Endothelial cell (in vitro differentiated cells): ENCODE data around the gene PARD3. TPM values are rescaled to one million over a fixed set of nuclear protein-coding genes. Genes with fewer than 3 reads are reported as not detected.

Experiments
- DNase-seq: peaks from one replicate; pipeline ENCODE4 v3.0.0; 2021; ENCODE audit warnings: low spot score
- H3K27ac Mint-ChIP-seq: one replicate; pipeline ENCODE4 v1.8.0; 2021; ENCODE audit warnings: mixed read lengths, inconsistent platforms; ENCODE audit not compliant: unreplicated experiment
- H3K27me3 Mint-ChIP-seq: one replicate; pipeline ENCODE4 v1.8.0; 2021; ENCODE audit warnings: mild to moderate bottlenecking, moderate library complexity, mixed read lengths, inconsistent platforms; ENCODE audit not compliant: unreplicated experiment
- H3K36me3 Mint-ChIP-seq: one replicate; pipeline ENCODE4 v1.8.0; 2021; ENCODE audit warnings: mild to moderate bottlenecking, low read depth, mixed read lengths, inconsistent platforms; ENCODE audit not compliant: unreplicated experiment
- H3K4me1 Mint-ChIP-seq: one replicate; pipeline ENCODE4 v1.8.0; 2021; ENCODE audit warnings: mild to moderate bottlenecking, mixed read lengths, inconsistent platforms; ENCODE audit not compliant: unreplicated experiment
- H3K4me3 Mint-ChIP-seq: one replicate; pipeline ENCODE4 v1.8.0; 2021; ENCODE audit warnings: mild to moderate bottlenecking, mixed read lengths, inconsistent platforms; ENCODE audit not compliant: unreplicated experiment
- H3K9me3 Mint-ChIP-seq: one replicate; pipeline ENCODE4 v1.8.0; 2021; ENCODE audit warnings: mixed read lengths, inconsistent platforms; ENCODE audit not compliant: unreplicated experiment
- total RNA-seq: library from RNA; stranded (reverse); fragmentation: NEBNext Ultra II Directional; extraction: Animal tissue kit (Norgen Biotek cat#: 25700); gene quantifications from one replicate; pipeline ENCODE4 v1.2.1, GENCODE V29; 2021; ENCODE audit not compliant: unreplicated experiment
- TF ChIP-seq, protein P1 (sequence below): fragments of 200-600 bp; sonication (generic); IDR thresholded peaks from one replicate; pipeline ENCODE4 v1.5.0; 2021; ENCODE audit warnings: antibody characterized with exemption; ENCODE audit not compliant: unreplicated experiment

Gene PARD3
- total RNA-seq, 1 donor from 2014 or later: 35.2 TPM

- no peaks in the 10 kb centered on the region for H3K4me1 Mint-ChIP-seq
- H3K9me3 Mint-ChIP-seq: no peaks in the 10 kb centered on the region
- no peak overlapping the region for H3K27ac Mint-ChIP-seq
Measured at GRCh38 chr10:34152434-34152833, 662.7 kb downstream of the PARD3 start.

GRCh38 chr10:34151931-34152330 lies 663.2 kb downstream of the PARD3 start:
- H3K27me3 Mint-ChIP-seq: no peaks in the 10 kb centered on the region
- no peaks in the 10 kb centered on the region for H3K36me3 Mint-ChIP-seq
- H3K4me1 Mint-ChIP-seq: no peaks in the 10 kb centered on the region
- H3K4me3 Mint-ChIP-seq: no peak overlapping the region
- H3K27ac Mint-ChIP-seq: no peak overlapping the region
- H3K9me3 Mint-ChIP-seq: no peaks in the 10 kb centered on the region
- no peak for DNase-seq
- TF ChIP-seq, protein P1, sequence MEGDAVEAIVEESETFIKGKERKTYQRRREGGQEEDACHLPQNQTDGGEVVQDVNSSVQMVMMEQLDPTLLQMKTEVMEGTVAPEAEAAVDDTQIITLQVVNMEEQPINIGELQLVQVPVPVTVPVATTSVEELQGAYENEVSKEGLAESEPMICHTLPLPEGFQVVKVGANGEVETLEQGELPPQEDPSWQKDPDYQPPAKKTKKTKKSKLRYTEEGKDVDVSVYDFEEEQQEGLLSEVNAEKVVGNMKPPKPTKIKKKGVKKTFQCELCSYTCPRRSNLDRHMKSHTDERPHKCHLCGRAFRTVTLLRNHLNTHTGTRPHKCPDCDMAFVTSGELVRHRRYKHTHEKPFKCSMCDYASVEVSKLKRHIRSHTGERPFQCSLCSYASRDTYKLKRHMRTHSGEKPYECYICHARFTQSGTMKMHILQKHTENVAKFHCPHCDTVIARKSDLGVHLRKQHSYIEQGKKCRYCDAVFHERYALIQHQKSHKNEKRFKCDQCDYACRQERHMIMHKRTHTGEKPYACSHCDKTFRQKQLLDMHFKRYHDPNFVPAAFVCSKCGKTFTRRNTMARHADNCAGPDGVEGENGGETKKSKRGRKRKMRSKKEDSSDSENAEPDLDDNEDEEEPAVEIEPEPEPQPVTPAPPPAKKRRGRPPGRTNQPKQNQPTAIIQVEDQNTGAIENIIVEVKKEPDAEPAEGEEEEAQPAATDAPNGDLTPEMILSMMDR: no peak

More at GRCh38 chr10:34152434-34152833, 662.7 kb downstream of the PARD3 start:
- Mint-ChIP-seq H3K27me3 (no peaks in the 10 kb centered on the region), H3K36me3 (no peaks in the 10 kb centered on the region), H3K4me3 (no peak overlapping the region)
- TF ChIP-seq, protein P1: no peak
- DNase-seq: no peak

DNA sequence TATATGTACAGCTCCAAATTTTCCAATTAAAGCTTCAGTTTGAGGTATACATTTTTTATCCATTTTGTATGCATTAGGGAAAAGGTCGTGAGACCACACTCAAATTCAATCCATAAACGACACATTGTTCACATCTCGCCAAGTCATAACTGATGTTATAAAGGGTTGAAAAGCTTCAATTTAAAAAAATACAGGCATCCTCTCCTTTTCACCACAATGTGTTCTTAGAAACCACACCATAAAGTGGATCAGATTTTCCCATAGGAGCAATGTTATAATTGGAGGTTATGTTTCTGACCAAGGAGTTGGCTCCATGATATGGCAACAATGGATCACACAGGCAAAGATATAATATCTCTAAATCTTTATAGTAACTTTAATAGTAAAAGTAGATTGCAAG lies 663.6 kb downstream of the PARD3 start:
- TF ChIP-seq, protein P1: no peak
- no peak overlapping the region for H3K27ac Mint-ChIP-seq
- no peak overlapping the region for H3K4me3 Mint-ChIP-seq
- no peak for DNase-seq
- H3K4me1 Mint-ChIP-seq: no peaks in the 10 kb centered on the region
- no peaks in the 10 kb centered on the region for H3K36me3 Mint-ChIP-seq
- H3K9me3 Mint-ChIP-seq: no peaks in the 10 kb centered on the region
- H3K27me3 Mint-ChIP-seq: no peaks in the 10 kb centered on the region

- Mint-ChIP-seq H3K9me3 (no peaks in the 10 kb centered on the region), H3K4me1 (peaks cover 7% of the 10 kb centered on the region), H3K4me3 (no peak overlapping the region), H3K27me3 (no peaks in the 10 kb centered on the region), H3K27ac (no peak overlapping the region), H3K36me3 (no peaks in the 10 kb centered on the region)
- TF ChIP-seq, protein P1: no peak
- no peak for DNase-seq
Measured at GRCh38 chr10:34150103-34150502, 665.0 kb downstream of the PARD3 start.

DNA sequence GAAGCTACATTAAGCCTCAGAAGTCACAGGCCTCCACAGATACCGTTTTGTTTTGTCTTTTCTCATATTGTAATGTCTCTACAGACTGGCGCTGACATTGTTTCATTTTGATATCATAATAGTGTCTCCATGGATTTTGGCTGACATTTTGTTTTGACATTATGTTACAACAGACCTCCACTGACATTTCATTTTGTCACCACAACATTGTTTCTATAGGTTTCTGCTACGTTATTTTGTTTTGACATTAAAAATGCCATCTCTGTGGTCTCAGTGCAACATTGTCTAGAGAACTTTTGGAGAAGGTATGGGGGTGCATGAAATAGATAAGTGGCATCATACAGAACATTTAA lies 666.8 kb downstream of the PARD3 start:
- H3K4me3 Mint-ChIP-seq: no peak overlapping the region
- H3K27me3 Mint-ChIP-seq: no peaks in the 10 kb centered on the region
- TF ChIP-seq, protein P1: no peak
- no peak overlapping the region for H3K27ac Mint-ChIP-seq
- H3K9me3 Mint-ChIP-seq: no peaks in the 10 kb centered on the region
- DNase-seq: no peak
- H3K4me1 Mint-ChIP-seq: peaks cover 7% of the 10 kb centered on the region
- no peaks in the 10 kb centered on the region for H3K36me3 Mint-ChIP-seq
